H1 (cell line): ENCODE measurements around the gene SLC51B. TPM values are rescaled to one million over a fixed set of nuclear protein-coding genes. Genes with fewer than 3 reads are reported as not detected.

ENCODE experiments used
- NRF1 ChIP-seq: IDR thresholded peaks from 2 replicates; pipeline ENCODE4 v1.6.1; 2011; ENCODE audit warnings: mild to moderate bottlenecking, low read depth, low read length, improper control_type of control experiment
- SRF ChIP-seq: IDR thresholded peaks from 2 replicates; pipeline ENCODE4 v1.6.1; 2011; ENCODE audit warnings: mild to moderate bottlenecking, low read depth, low read length, moderate library complexity
- TAF7 ChIP-seq: optimal IDR thresholded peaks from 2 replicates; pipeline ENCODE3; 2011; ENCODE audit warnings: low read depth, mild to moderate bottlenecking, inconsistent platforms, low read length, moderate library complexity, borderline replicate concordance
- YY1 ChIP-seq: IDR thresholded peaks from 2 replicates; pipeline ENCODE4 v1.6.1; 2011; ENCODE audit warnings: low read depth, mild to moderate bottlenecking, low read length
- polyA plus RNA-seq, 7 experiments: library from polyadenylated mRNA; depleted of rRNA in 3 of 7; stranded (reverse) in 5 of 7; unstranded in 2 of 7; fragments of >200 nt in 5 of 7; fragments of 200-250 nt in 2 of 7; gene quantifications; 1 replicate in 5 of 7; 2 replicates in 1 of 7; 4 replicates in 1 of 7; pipeline versions ENCODE4 v1.2.1 to v1.2.3, GENCODE V29; 2011 to 2013; ENCODE audit warnings: missing spikeins in 2 of 7, mixed read lengths in 2 of 7
- total RNA-seq: library from RNA; stranded (reverse); fragmentation: NEBNext Ultra II Directional; extraction: Animal tissue kit (Norgen Biotek cat#: 25700); gene quantifications from 2 replicates; pipeline ENCODE4 v1.2.1, GENCODE V29; 2021

Gene SLC51B
- total and polyA plus RNA-seq, 2 of the 8 experiments (the other 6 are each of a cell fraction or from before 2014, with no cell fraction given): not detected

- TF ChIP-seq NRF1 (no peak), YY1 (no peak), TAF7 (no peak), SRF (no peak)
Measured at GRCh38 chr15:65081758-65082157, 36.6 kb downstream of the SLC51B start (continued).
